HCT116 (cell line): ENCODE measurements around the gene LAPTM4A. TPM values are rescaled to one million over a fixed set of nuclear protein-coding genes. Genes with fewer than 3 reads are reported as not detected.

Source experiments
- ATAC-seq: fragments of 200-7000 bp; cut with Tn5 transposase; 2 replicates; pipeline ENCODE4 v1.9.1; 2020; ENCODE audit warnings: mild to moderate bottlenecking, moderate library complexity
- BruUV-seq: library from RNA; stranded (reverse); fragments of 400-500 nt; replicated peaks from 2 replicates; lab custom pipeline; 2021; lab: Mats Ljungman, UMichigan
- CTCF ChIA-PET: fragments of 300-600 bp; sonication (Branson Sonifier 250); formaldehyde crosslinking; loops from one replicate; lab custom pipeline; 2021; ENCODE audit warnings: antibody characterized with exemption; lab: Charles Lee
- POLR2A ChIA-PET: fragments of 300-600, 350-600 bp; sonication (Branson Sonifier 250); formaldehyde crosslinking; loops from one replicate; lab custom pipeline; 2021; ENCODE audit warnings: antibody characterized with exemption; lab: Charles Lee
- RAD21 ChIA-PET, 2 experiments: fragments of 300-600 bp; sonication (Branson Sonifier 250); formaldehyde crosslinking; loops; one replicate each; lab custom pipeline; 2023; ENCODE audit warnings: low total read pairs in 2 of 2; ENCODE audit not compliant: uncharacterized antibody in 2 of 2, unreplicated experiment in 2 of 2, low non-redundant PET in 1 of 2; lab: Charles Lee
- DNase-seq: peaks from one replicate; pipeline ENCODE4 v3.0.0-alpha.2; 2010; ENCODE audit warnings: low read depth, low spot score
- H2AFZ ChIP-seq: fragments of 200-600 bp; shearing (Covaris generic), sonication (generic); 2 replicates; pipeline ENCODE4 v1.6.1; 2017; ENCODE audit warnings: low read depth, mixed run types, mixed read lengths, antibody characterized with exemption, low read length; ENCODE audit not compliant: poor library complexity, severe bottlenecking
- H3K27ac ChIP-seq: 2 replicates; pipeline ENCODE4 v1.5.1; 2012; ENCODE audit warnings: low read depth, low read length
- H3K27me3 ChIP-seq: fragments of 200-600 bp; sonication (generic); 2 replicates; pipeline ENCODE4 v1.6.1; 2016; ENCODE audit warnings: mixed run types, low read length, mixed read lengths; ENCODE audit not compliant: insufficient read depth
- H3K36me3 ChIP-seq, 2 experiments: fragments of 200-500 bp in 1 of 2; fragments of 200-600 bp in 1 of 2; sonication (Bioruptor generic) in 1 of 2; sonication (generic) in 1 of 2; 2 replicates each; pipeline versions ENCODE4 v1.5.1 to v1.6.1; 2014 to 2016; ENCODE audit warnings: low read length in 2 of 2, inconsistent platforms in 1 of 2, mixed read lengths in 1 of 2, mixed run types in 1 of 2; ENCODE audit not compliant: insufficient read depth in 2 of 2, control insufficient read depth in 1 of 2
- H3K4me1 ChIP-seq, 2 experiments: fragments of 200-600 bp in 1 of 2; sonication (generic) in 1 of 2; 2 replicates each; pipeline versions ENCODE4 v1.5.1 to v1.6.1; 2012 to 2017; ENCODE audit warnings: low read length in 2 of 2, inconsistent platforms in 1 of 2, mild to moderate bottlenecking in 1 of 2, mixed read lengths in 1 of 2, mixed run types in 1 of 2, moderate library complexity in 1 of 2; ENCODE audit not compliant: insufficient read depth in 2 of 2, control insufficient read depth in 1 of 2
- H3K4me2 ChIP-seq: fragments of 200-600 bp; sonication (generic); 2 replicates; pipeline ENCODE4 v1.6.1; 2017; ENCODE audit warnings: mixed run types, low read length, mixed read lengths
- H3K4me3 ChIP-seq, 2 experiments: fragments of 200-600 bp in 1 of 2; sonication (generic) in 1 of 2; replicated peaks in 1 of 2; 2 replicates each; pipeline ENCODE4 v1.5.1; 2011 to 2016; ENCODE audit warnings: low read length in 2 of 2, control low read depth in 1 of 2, low read depth in 1 of 2, mild to moderate bottlenecking in 1 of 2, mixed read lengths in 1 of 2, mixed run types in 1 of 2
- H3K79me2 ChIP-seq: fragments of 200-600 bp; sonication (generic); 2 replicates; pipeline ENCODE4 v1.6.1; 2017; ENCODE audit warnings: mild to moderate bottlenecking, mixed run types, low read length, moderate library complexity, mixed read lengths; ENCODE audit not compliant: insufficient read depth
- H3K9ac ChIP-seq: fragments of 200-600 bp; sonication (generic); 2 replicates; pipeline ENCODE4 v1.6.1; 2016; ENCODE audit warnings: low read length, mixed read lengths
- H3K9me2 ChIP-seq: fragments of 200-600 bp; sonication (generic), shearing (Covaris generic); 2 replicates; pipeline ENCODE4 v1.6.1; 2017; ENCODE audit warnings: mixed run types, mild to moderate bottlenecking, moderate library complexity; ENCODE audit not compliant: insufficient read depth
- H3K9me3 ChIP-seq, 2 experiments: fragments of 200-500 bp in 1 of 2; fragments of 200-600 bp in 1 of 2; sonication (Bioruptor generic) in 1 of 2; sonication (generic) in 1 of 2; 2 replicates each; pipeline ENCODE4 v1.6.1; 2014 to 2017; ENCODE audit warnings: low read length in 2 of 2, mixed read lengths in 2 of 2, inconsistent platforms in 1 of 2, low read depth in 1 of 2, mild to moderate bottlenecking in 1 of 2, mixed run types in 1 of 2, moderate library complexity in 1 of 2; ENCODE audit not compliant: control insufficient read depth in 1 of 2, insufficient read depth in 1 of 2
- H4K20me1 ChIP-seq: fragments of 200-600 bp; sonication (generic), shearing (Covaris generic); 2 replicates; pipeline ENCODE4 v1.6.1; 2017; ENCODE audit warnings: mixed run types, mild to moderate bottlenecking, moderate library complexity; ENCODE audit not compliant: insufficient read depth
- ATF3 ChIP-seq: IDR thresholded peaks from 2 replicates; pipeline ENCODE4 v1.6.1; 2012
- CBX3 ChIP-seq: IDR thresholded peaks from 2 replicates; pipeline ENCODE4 v1.6.1; 2012; ENCODE audit warnings: low read depth
- CEBPB ChIP-seq: IDR thresholded peaks from 2 replicates; pipeline ENCODE4 v1.6.1; 2012; ENCODE audit warnings: low read depth
- CTCF ChIP-seq, 3 experiments: fragments of 200-600 bp in 1 of 3; sonication (generic) in 1 of 3; IDR thresholded peaks in 2 of 3; conservative IDR thresholded peaks in 1 of 3; 2 replicates each; pipeline ENCODE4 v1.5.1; 2012 to 2017; ENCODE audit warnings: low read depth in 2 of 3, low read length in 2 of 3, antibody characterized with exemption in 1 of 3, borderline replicate concordance in 1 of 3, control low read depth in 1 of 3, mild to moderate bottlenecking in 1 of 3, mixed read lengths in 1 of 3, mixed run types in 1 of 3, moderate library complexity in 1 of 3; ENCODE audit not compliant: insufficient read depth in 1 of 3
- FOSL1 ChIP-seq: IDR thresholded peaks from 2 replicates; pipeline ENCODE4 v1.6.1; 2012; ENCODE audit warnings: low read depth
- RAD21 ChIP-seq: IDR thresholded peaks from 2 replicates; pipeline ENCODE4 v1.6.1; 2012; ENCODE audit warnings: low read depth, mild to moderate bottlenecking
- TCF7L2 ChIP-seq: IDR thresholded peaks from 2 replicates; pipeline ENCODE4 v1.7.0; 2011; ENCODE audit warnings: borderline replicate concordance, inconsistent platforms; ENCODE audit not compliant: insufficient read depth, insufficient read length; ENCODE audit errors: extremely low read depth
- ZBTB33 ChIP-seq: IDR thresholded peaks from 2 replicates; pipeline ENCODE4 v1.6.1; 2011; ENCODE audit warnings: mild to moderate bottlenecking, low read length, moderate library complexity; ENCODE audit not compliant: insufficient replicate concordance; ENCODE audit errors: extremely low read depth
- ZFX ChIP-seq: fragments of 450-650 bp; IDR thresholded peaks from 2 replicates; pipeline ENCODE4 v1.6.1; 2017
- intact Hi-C: fragments of 100-400 bp; cut with micrococcal nuclease; formaldehyde crosslinking; loops from 2 replicates; pipeline ENCODE4 v1.10.0; 2022
- total RNA-seq: library from RNA; stranded (reverse); gene quantifications from one replicate; pipeline ENCODE4 v1.2.1, GENCODE V29; 2021; ENCODE audit not compliant: unreplicated experiment

Gene LAPTM4A
- total RNA-seq, 1 experiment from 2014 or later, result 84.5 TPM

GRCh38 chr2:20008703-20009102, 42.7 kb downstream of the LAPTM4A start:
- H3K36me3 ChIP-seq, result no peaks in the 10 kb centered on the region
- no peak overlapping the region for H3K4me3 ChIP-seq
- BruUV-seq, result no TSS peak
- CTCF ChIA-PET, result no interaction called here
- no peak overlapping the region for H2AFZ ChIP-seq
- POLR2A ChIA-PET, result no interaction called here
- H3K9me2 ChIP-seq, result no peaks in the 10 kb centered on the region
- H3K4me2 ChIP-seq, result no peak overlapping the region
- no peaks in the 10 kb centered on the region for H3K79me2 ChIP-seq
- H3K9ac ChIP-seq, result no peak overlapping the region
- intact Hi-C loops, result no loop called here
- H3K9me3 ChIP-seq, result no peaks in the 10 kb centered on the region
- no peaks in the 10 kb centered on the region for H3K27me3 ChIP-seq
- ATAC-seq (no peak), DNase-seq (no peak)
- H3K27ac ChIP-seq, result no peak overlapping the region
- RAD21 ChIA-PET, result no interaction called here
- no peaks in the 10 kb centered on the region for H3K4me1 ChIP-seq
- TF ChIP-seq CEBPB (no peak), ATF3 (no peak), TCF7L2 (no peak), FOSL1 (no peak), ZBTB33 (no peak), RAD21 (no peak), CBX3 (no peak), CTCF (IDR thresholded peaks at IDR 0.05 in 2 of 3, conservative IDR thresholded peaks at IDR 0.05 in 1 of 3; ENCODE audit: borderline replicate concordance in 1 of 3, insufficient read depth in 1 of 3, low read depth in 2 of 3, low read length in 2 of 3) (no peak), ZFX (no peak)
- TF ChIP-seq, all 23 proteins: peak for 0
- no peaks in the 10 kb centered on the region for H4K20me1 ChIP-seq
